Measurements from ENCODE around the gene MPG.

Gene MPG

DNA sequence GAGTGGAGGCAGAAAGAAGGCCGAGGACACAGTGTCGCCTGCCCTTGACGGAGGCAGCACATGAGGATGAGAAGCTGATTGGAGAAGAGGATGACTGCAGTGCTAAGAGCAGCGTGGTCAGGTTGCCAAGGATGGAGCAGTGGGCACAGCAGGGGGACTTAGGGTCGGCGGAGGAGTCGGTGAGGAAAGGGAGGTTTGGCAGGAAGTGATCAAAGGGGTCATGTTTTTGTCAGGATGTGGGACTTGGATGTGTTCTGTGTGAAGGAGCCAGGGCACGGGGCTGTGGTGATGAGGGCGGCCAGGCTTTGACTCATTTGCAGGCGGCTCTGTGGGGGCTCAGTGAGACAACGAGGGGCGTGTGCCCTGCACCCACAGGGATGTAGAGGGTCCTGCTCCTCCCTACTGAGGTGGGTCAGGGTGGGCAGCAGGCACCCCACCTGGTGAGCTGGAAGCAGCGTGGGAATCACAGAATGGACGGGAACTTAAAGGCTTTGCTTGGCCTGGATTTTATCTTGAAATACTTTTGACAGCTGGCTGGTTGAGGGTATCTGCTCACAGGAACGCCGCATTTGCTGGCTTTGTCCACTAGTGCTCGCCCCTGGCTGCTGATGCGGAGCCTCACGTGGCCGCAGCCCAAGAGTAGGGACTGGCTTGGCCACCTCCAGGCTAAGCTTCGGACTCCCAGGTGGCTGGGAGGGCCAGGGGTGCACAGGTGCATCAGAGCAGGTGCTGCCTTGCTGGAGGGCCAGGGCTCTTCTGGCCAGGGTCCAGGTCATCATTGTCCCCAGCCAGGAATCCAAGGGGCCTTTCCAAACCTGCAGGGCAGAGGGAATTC, 6.0 kb downstream of the MPG start:
- DNase-seq, result no peak

- peak; percentile 74 for DNase-seq
Observed at GRCh38 chr16:84718-85406, 6.8 kb downstream of the MPG start.

GRCh38 chr16:85407-85782, 7.4 kb downstream of the MPG start:
- DNase-seq, result no peak

- DNase-seq, result no peak
Observed at GRCh38 chr16:85865-86264, 7.8 kb downstream of the MPG start.

DNA sequence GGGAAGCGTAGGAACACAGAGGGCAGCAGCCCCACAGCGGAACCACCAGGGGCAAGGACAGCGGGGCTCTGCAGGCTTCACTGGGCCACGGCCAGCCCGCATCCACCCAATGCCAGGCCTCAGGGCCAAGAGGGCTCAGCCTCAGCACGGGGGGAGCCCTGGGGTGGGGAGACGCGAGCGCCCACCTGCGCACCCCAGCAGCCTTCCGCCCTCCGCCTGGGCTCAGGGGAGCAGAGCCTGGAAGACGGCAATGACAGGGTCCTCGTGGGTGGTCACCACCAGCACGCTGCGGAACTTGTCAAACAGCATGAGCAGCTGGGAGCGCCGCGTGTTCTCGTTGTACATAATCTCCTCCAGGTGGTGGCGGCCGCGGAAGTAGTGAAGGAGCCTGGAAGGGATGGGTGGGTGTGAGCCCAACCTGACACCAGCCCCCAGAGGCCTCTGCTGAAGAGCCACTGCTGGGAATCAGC, 8.5 kb downstream of the MPG start:
- no peak for DNase-seq

- DNase-seq, result no peak
Observed at GRCh38 chr16:88613-89012, 10.6 kb downstream of the MPG start.

GRCh38 chr16:89391-90302, 11.6 kb downstream of the MPG start:
- no peak for DNase-seq

- DNase-seq, result no peak
Observed at GRCh38 chr16:91484-91883, 13.5 kb downstream of the MPG start.

- DNase-seq, result no peak
Observed at GRCh38 chr16:92431-93339, 14.7 kb downstream of the MPG start.

GRCh38 chr16:94918-95265, 16.9 kb downstream of the MPG start:
- no peak for DNase-seq

- DNase-seq, result peak; percentile 92
Observed at GRCh38 chr16:96935-97381, 18.9 kb downstream of the MPG start.

- DNase-seq, result no peak
Observed at GRCh38 chr16:97822-98221, 19.8 kb downstream of the MPG start.

DNA sequence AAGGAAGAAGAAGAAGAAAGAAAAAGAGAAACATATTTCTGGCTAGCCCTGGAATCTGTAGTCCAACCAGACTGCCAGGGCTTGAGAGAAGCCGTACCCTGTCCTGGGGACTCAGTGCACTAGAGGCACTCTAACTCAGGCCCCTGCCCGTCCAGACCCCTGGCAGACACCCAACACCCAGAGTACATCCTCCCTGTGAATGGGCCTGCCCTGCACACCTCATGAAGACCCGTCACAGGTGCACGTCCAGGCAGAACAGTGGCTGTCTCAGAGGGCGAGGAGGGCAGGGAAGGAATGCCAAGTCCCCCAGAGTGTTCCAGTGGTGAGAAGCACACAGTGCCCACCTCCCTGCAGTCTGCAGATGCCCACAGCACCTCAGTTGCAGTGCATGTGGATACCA, 23.0 kb downstream of the MPG start:
- no peak for DNase-seq

DNA sequence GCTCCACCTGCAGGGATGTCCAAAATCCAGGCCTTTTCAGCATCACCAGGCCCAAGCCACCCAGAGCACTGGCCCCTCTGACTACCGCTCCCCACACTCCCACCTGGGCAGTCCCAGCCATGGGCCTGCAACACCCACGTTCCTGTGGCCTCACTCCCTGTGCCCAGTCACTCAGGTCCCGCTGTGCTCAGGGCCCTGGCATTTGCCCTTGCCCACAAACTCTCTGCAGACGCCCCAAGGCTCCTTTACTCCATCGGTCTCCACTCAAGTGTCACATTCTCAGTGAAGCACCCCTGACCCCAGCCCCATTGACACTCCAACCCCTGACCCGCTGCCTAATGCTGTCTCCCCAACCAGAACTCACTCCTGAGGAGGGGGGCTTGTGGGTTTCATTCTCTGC, 23.6 kb downstream of the MPG start:
- no peak for DNase-seq

DNA sequence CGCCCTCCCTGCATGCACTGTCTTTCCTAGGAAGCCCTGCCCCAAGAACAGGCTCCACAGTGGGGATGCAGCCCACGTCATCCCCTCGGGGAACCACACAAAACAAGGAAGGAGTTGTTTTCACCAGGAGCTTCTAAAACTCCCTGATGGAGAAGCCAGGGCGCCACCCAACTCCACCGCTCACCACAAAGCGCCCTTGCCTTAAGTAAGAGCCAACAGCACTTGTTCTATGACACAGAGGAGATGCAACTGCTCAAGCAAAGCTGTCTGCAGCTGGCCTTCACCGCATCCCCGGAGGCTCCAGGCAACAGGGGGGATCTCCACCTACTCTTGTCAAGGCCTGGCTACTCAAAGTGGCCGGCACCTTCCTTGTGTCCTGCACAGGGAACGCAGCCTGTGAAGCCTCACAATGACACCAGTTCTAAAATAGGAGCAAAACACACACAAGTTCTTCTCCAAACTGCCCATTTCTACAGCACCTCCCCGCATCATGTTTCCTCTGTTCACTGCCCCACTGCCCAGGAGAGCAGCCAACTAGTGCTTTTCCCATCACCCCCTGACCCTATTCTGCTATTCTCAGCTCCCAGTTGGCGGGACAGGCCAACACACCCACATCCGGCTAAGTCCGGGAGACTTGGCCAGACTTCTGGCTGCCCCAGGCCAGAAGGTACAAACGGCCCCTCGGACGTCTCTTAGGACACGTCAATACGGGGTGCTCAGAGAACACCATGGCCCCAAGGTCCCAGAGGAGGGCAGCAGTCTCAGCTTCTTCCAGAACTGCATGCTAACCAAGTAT, 24.2 kb downstream of the MPG start:
- no peak for DNase-seq

DNA sequence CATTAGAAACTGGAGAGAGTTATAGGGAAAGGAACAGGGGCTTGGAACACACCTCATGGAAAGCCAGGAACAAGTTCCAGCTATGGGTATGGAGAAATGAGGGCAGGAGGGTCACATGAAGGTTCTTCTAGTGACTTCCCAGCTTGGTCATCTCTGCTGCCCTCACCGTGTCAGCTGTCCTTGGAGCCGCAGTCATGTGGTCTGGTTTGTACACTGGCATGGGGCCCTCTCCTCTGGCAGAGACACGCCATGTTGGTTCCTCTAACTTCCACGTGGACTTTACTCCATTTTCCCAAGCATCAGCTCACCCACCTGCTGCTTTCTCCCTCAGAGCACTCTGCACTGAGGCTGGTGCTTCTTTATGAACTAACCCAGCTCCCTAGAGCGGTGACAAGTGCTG, 26.3 kb downstream of the MPG start:
- DNase-seq, result no peak

- DNase-seq, result no peak
Observed at GRCh38 chr16:104928-105327, 26.9 kb downstream of the MPG start.

DNA sequence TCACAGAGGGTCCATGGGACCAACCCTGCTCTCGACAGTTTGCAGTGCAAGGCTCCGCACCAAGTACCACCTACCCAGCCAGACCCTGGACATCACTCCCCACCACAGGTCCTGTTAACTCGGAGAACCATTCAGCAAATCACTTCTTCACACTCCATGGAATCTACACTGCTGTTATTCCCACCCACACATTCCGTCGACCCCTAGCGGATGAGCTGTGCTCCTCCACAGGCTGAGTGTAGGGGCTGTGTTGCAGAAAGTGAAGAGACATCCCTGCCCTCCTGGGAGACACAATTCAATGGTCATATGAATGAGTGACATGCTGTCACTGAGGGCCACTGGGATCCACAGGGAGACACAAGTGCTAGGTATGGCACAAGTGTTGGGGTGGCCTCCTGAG, 27.5 kb downstream of the MPG start:
- no peak for DNase-seq

GRCh38 chr16:106623-107324, 28.7 kb downstream of the MPG start:
- peak; percentile 63 for DNase-seq

DNA sequence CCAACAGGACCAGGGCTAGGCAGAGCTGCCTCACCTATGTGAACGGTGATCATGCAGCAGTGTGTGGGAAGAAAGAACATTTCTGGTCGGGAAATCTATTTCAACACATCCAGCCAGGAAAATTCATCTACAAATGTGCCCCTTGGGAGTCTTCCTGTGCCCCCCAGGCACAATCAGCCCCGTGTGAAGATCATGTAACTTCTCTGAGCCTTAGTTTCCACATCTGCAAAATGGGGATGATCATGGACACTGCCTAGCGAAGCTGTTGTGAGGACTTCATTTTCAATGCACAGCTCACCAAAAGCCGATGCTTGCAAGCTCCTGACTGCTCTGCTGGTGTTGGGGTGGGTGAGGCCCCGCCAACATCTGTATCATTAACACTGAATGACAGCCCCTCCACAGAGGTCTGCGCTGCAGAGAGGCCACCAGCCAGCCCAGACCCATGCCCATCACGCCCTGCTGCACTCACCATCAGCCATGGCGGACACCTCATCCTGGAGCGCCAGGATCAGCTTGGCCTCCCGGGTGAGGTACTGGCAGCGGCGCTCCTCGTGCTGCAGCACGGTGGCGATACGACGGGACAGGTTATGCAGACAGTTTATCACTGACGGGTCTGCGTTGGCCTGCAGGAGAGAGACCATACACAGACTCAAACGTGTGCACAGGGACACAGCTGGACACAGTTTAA, 34.3 kb downstream of the MPG start:
- DNase-seq, result no peak
